Measurements from ENCODE around the gene TMEM79.

The TMEM79 gene, protein sequence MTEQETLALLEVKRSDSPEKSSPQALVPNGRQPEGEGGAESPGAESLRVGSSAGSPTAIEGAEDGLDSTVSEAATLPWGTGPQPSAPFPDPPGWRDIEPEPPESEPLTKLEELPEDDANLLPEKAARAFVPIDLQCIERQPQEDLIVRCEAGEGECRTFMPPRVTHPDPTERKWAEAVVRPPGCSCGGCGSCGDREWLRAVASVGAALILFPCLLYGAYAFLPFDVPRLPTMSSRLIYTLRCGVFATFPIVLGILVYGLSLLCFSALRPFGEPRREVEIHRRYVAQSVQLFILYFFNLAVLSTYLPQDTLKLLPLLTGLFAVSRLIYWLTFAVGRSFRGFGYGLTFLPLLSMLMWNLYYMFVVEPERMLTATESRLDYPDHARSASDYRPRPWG

DNA sequence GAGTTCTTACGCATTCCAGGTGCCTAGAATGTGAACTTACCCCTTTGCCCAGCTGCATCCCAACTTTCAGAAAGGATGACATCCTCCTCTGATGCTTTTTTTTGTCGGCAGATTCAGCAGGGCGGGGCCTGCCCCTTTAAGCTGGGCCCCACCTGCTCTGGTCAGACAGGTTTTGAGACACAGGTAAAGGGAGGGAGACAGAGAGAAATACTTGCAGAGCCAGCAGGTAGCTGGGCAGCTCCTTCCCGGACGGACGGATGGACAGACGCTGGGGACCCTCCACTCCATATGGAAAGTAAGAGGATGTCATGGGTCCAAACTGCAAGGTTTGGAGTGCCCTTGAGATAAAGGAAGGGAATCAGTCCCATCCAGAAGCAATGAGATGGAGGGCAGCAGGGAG is at the start of gene TMEM79:
TSS of gene TMEM79 (plus strand) at position 214 of the 400 bp plus-strand sequence. CDS start 902 bp downstream, outside the sequence.
- Histone ChIP-seq H3K4me3 (replicated peaks; ENCODE audit: low read depth, low read length) (peak within 1 kb of the TSS; percentile 82), H3K27me3 (replicated peaks; ENCODE audit: control insufficient read depth, insufficient read depth, low read length) (no peaks in the 10 kb centered on the region), H3K36me3 (ENCODE audit: control insufficient read depth, insufficient read depth, low read length) (peaks cover 8% of the 10 kb centered on the region)
- TF ChIP-seq, protein P1, sequence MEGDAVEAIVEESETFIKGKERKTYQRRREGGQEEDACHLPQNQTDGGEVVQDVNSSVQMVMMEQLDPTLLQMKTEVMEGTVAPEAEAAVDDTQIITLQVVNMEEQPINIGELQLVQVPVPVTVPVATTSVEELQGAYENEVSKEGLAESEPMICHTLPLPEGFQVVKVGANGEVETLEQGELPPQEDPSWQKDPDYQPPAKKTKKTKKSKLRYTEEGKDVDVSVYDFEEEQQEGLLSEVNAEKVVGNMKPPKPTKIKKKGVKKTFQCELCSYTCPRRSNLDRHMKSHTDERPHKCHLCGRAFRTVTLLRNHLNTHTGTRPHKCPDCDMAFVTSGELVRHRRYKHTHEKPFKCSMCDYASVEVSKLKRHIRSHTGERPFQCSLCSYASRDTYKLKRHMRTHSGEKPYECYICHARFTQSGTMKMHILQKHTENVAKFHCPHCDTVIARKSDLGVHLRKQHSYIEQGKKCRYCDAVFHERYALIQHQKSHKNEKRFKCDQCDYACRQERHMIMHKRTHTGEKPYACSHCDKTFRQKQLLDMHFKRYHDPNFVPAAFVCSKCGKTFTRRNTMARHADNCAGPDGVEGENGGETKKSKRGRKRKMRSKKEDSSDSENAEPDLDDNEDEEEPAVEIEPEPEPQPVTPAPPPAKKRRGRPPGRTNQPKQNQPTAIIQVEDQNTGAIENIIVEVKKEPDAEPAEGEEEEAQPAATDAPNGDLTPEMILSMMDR (IDR thresholded peaks at IDR 0.05; ENCODE audit: insufficient read depth, low read length, poor library complexity, severe bottlenecking), result no peak
- DNase-seq (ENCODE audit: extremely low read depth, insufficient read length), result no peak

DNA sequence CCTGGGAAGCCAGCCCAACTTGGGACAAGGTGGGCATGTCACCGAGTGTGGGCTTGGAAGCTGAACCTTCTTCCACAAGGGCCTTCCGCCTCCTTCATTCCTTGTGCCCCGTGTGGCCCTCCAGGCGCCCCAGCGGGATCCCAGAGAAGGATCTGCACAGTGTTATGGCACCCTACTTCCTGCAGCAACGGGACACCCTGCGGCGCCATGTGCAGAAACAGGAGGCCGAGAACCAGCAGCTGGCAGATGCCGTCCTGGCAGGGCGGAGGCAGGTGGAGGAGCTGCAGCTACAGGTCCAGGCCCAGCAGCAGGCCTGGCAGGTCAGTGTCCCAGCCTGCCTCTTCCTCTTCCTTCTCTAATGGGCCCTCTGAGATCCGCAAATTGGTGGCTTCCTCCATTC is 48.0 kb upstream of the TMEM79 start:
- TF ChIP-seq, protein P1 (IDR thresholded peaks at IDR 0.05; ENCODE audit: insufficient read depth, low read length, poor library complexity, severe bottlenecking), result no peak
- peaks cover 29% of the 10 kb centered on the region for H3K36me3 ChIP-seq (ENCODE audit: control insufficient read depth, insufficient read depth, low read length)
- DNase-seq (ENCODE audit: extremely low read depth, insufficient read length), result no peak

DNA sequence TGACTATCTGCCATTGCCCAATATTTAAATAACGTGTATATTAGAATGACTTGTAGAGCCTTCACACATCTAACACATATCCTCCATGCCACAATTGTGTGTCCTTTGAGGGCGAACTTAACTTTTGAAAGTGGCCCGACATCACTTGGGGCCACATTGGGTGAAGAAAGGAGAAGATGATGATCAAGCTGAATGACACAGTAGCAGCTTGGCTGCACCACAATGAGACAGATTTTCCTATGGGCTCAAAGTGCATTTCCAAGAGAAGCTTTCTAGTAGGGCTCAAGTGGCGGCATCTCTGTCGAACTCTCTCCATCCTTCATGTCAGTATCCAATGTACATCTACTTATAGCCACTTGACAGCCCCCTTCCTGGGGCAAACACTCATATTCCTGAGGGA is 45.9 kb upstream of the TMEM79 start:
- H3K4me3 ChIP-seq (replicated peaks; ENCODE audit: low read depth, low read length), result no peak overlapping the region
- no peak for DNase-seq (ENCODE audit: extremely low read depth, insufficient read length)
- TF ChIP-seq, protein P1 (IDR thresholded peaks at IDR 0.05; ENCODE audit: insufficient read depth, low read length, poor library complexity, severe bottlenecking), result no peak
- H3K36me3 ChIP-seq (ENCODE audit: control insufficient read depth, insufficient read depth, low read length), result peaks cover 25% of the 10 kb centered on the region
- no peaks in the 10 kb centered on the region for H3K27me3 ChIP-seq (replicated peaks; ENCODE audit: control insufficient read depth, insufficient read depth, low read length)

More for the DNA sequence above, 48.0 kb upstream of the TMEM79 start:
- H3K4me3 ChIP-seq (replicated peaks; ENCODE audit: low read depth, low read length), result no peak overlapping the region
- H3K27me3 ChIP-seq (replicated peaks; ENCODE audit: control insufficient read depth, insufficient read depth, low read length), result no peaks in the 10 kb centered on the region

DNA sequence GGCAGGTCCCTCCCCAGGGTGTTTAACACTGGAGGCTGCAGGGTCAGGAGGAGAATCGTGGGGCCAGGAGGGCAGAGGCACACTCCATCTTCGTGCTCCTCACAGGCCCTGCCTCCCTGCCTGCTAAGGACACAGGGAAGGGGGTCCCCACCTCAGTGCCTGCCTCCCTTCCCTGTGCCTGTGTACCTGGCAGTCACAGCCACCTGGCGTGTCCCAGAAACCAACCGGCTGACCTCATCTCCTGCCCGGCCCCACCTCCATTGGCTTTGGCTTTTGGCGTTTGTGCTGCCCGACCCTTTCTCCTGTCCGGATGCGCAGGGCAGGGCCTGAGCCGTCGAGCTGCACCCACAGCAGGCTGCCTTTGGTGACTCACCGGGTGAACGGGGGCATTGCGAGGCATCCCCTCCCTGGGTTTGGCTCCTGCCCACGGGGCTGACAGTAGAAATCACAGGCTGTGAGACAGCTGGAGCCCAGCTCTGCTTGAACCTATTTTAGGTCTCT is 42.8 kb upstream of the TMEM79 start:
- H3K27me3 ChIP-seq (replicated peaks; ENCODE audit: control insufficient read depth, insufficient read depth, low read length), result no peaks in the 10 kb centered on the region
- TF ChIP-seq, protein P1 (IDR thresholded peaks at IDR 0.05; ENCODE audit: insufficient read depth, low read length, poor library complexity, severe bottlenecking), result no peak
- peaks cover 13% of the 10 kb centered on the region for H3K36me3 ChIP-seq (ENCODE audit: control insufficient read depth, insufficient read depth, low read length)
- no peak overlapping the region for H3K4me3 ChIP-seq (replicated peaks; ENCODE audit: low read depth, low read length)
- no peak for DNase-seq (ENCODE audit: extremely low read depth, insufficient read length)

DNA sequence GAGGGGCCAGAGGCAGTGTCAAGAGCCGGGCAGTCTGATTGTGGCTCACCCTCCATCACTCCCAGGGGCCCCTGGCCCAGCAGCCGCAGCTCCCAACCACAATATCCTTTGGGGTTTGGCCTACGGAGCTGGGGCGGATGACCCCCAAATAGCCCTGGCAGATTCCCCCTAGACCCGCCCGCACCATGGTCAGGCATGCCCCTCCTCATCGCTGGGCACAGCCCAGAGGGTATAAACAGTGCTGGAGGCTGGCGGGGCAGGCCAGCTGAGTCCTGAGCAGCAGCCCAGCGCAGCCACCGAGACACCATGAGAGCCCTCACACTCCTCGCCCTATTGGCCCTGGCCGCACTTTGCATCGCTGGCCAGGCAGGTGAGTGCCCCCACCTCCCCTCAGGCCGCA is 42.2 kb upstream of the TMEM79 start, which contains the start of gene BGLAP:
TSS of gene BGLAP (plus strand) at position 259 of the 400 bp plus-strand sequence. CDS start at position 307, 48 bp downstream.
- TF ChIP-seq, protein P1 (IDR thresholded peaks at IDR 0.05; ENCODE audit: insufficient read depth, low read length, poor library complexity, severe bottlenecking), result no peak
- no peaks in the 10 kb centered on the region for H3K27me3 ChIP-seq (replicated peaks; ENCODE audit: control insufficient read depth, insufficient read depth, low read length)
- DNase-seq (ENCODE audit: extremely low read depth, insufficient read length), result no peak
- H3K36me3 ChIP-seq (ENCODE audit: control insufficient read depth, insufficient read depth, low read length), result peaks cover 12% of the 10 kb centered on the region
- H3K4me3 ChIP-seq (replicated peaks; ENCODE audit: low read depth, low read length), result no peak within 1 kb of the TSS

All from GM06990 (cell line).